DOHH2 (cell line): ENCODE results near the gene PRCD.
"Not testable (repeated sequence)": the region's sequence is repeated elsewhere in the genome, so short reads cannot be mapped to it uniquely, and the experiment has no call there.

Experiments
- H3F3A ChIP-seq: fragments of 200-600 bp; sonication (generic), shearing (Covaris generic); 2 replicates; pipeline ENCODE4 v1.6.0; 2016; ENCODE audit warnings: antibody characterized with exemption, mild to moderate bottlenecking; ENCODE audit not compliant: control insufficient read depth, insufficient read depth
- H3K27ac ChIP-seq: fragments of 200-600 bp; sonication (generic); 2 replicates; pipeline ENCODE4 v1.5.1; 2014; ENCODE audit warnings: low read depth, mild to moderate bottlenecking, low read length, moderate library complexity
- H3K27me3 ChIP-seq: fragments of 200-600 bp; sonication (generic); 2 replicates; pipeline ENCODE4 v1.6.1; 2014; ENCODE audit warnings: mild to moderate bottlenecking, low read length, mixed read lengths; ENCODE audit not compliant: control insufficient read depth
- H3K36me3 ChIP-seq: fragments of 200-600 bp; sonication (generic); 2 replicates; pipeline ENCODE4 v1.6.1; 2014; ENCODE audit warnings: mild to moderate bottlenecking, low read length, moderate library complexity, mixed read lengths; ENCODE audit not compliant: control insufficient read depth
- H3K4me1 ChIP-seq: fragments of 200-600 bp; sonication (generic); 2 replicates; pipeline ENCODE4 v1.6.1; 2014; ENCODE audit warnings: mild to moderate bottlenecking, low read length, mixed read lengths; ENCODE audit not compliant: control insufficient read depth
- H3K4me2 ChIP-seq: fragments of 200-600 bp; sonication (generic); 2 replicates; pipeline ENCODE4 v1.6.0; 2014; ENCODE audit warnings: mild to moderate bottlenecking, low read length, moderate library complexity
- H3K4me3 ChIP-seq: fragments of 200-600 bp; sonication (generic); 2 replicates; pipeline ENCODE4 v1.5.1; 2014; ENCODE audit warnings: mild to moderate bottlenecking, low read length, mixed read lengths
- H3K79me2 ChIP-seq: fragments of 200-600 bp; sonication (generic); 2 replicates; pipeline ENCODE4 v1.6.1; 2014; ENCODE audit warnings: mild to moderate bottlenecking, low read length, mixed read lengths; ENCODE audit not compliant: control insufficient read depth
- H3K9me2 ChIP-seq: fragments of 200-600 bp; sonication (generic); replicated peaks from 2 replicates; pipeline ENCODE4 v1.6.1; 2014; ENCODE audit warnings: mild to moderate bottlenecking, low read length, mixed read lengths; ENCODE audit not compliant: control insufficient read depth
- H3K9me3 ChIP-seq: fragments of 200-600 bp; sonication (generic); 2 replicates; pipeline ENCODE4 v1.6.1; 2014; ENCODE audit warnings: antibody characterized with exemption, low read length, mixed read lengths; ENCODE audit not compliant: control insufficient read depth, insufficient read depth
- H4K20me1 ChIP-seq: fragments of 200-600 bp; sonication (generic); 2 replicates; pipeline ENCODE4 v1.6.0; 2014; ENCODE audit warnings: low read depth, mild to moderate bottlenecking, antibody characterized with exemption, low read length, moderate library complexity; ENCODE audit not compliant: control insufficient read depth, insufficient read depth
- EZH2phosphoT487 ChIP-seq: fragments of 200-600 bp; sonication (generic); IDR thresholded peaks from 2 replicates; pipeline ENCODE4 v1.6.1; 2017; ENCODE audit warnings: borderline replicate concordance, mild to moderate bottlenecking, antibody characterized with exemption, low read length, moderate library complexity, mixed read lengths
- TF ChIP-seq, protein P1 (sequence below): fragments of 200-600 bp; sonication (generic); IDR thresholded peaks from one replicate; pipeline ENCODE4 v1.5.1; 2014; ENCODE audit warnings: antibody characterized with exemption, mild to moderate bottlenecking, low read depth, low read length; ENCODE audit not compliant: poor library complexity, severe bottlenecking

PRCD gene

DNA sequence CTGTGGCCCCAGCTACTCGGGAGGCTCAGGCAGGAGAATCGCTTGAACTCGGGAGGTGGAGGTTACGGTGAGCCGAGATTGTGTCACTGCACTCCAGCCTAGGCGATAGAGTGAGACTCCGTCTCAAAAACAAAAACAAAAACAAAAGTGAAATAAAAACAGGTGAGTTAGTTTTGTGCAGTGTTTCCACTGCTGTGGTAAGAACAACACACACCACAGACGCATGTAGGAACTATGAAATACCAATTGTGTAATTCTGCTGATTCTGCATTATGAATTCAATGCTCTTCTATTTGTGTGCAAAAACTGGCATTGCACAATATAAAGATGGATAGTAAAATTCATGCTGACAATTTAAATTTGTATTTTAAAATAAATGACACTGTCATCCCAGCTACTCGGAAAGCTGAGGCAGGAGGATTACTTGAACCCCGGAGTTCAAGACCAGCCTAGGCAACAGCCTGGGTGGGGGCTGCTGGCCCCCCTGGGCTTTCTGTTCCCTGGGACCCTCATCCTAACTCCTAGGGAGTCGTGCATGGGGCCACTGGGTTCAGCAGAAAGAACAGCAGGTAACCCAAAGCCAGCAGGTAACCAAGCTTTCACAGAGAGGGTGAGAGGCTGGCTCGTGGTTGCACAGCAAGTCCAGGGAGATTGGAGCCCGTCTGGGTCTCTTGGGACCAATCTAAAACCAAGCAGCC is 28.0 kb upstream of the PRCD start:
- Histone ChIP-seq H3K27ac (no peak overlapping the region), H3K9me3 (no peaks in the 10 kb centered on the region), H4K20me1 (no peaks in the 10 kb centered on the region), H3K9me2 (no peaks in the 10 kb centered on the region), H3K36me3 (no peaks in the 10 kb centered on the region), H3F3A (no peaks in the 10 kb centered on the region), H3K27me3 (peaks cover 5% of the 10 kb centered on the region; the same call in 1 of the 2 replicates), H3K4me2 (no peak overlapping the region), H3K4me3 (no peak overlapping the region), H3K79me2 (no peaks in the 10 kb centered on the region), H3K4me1 (peaks cover 16% of the 10 kb centered on the region)
- TF ChIP-seq, protein P1, sequence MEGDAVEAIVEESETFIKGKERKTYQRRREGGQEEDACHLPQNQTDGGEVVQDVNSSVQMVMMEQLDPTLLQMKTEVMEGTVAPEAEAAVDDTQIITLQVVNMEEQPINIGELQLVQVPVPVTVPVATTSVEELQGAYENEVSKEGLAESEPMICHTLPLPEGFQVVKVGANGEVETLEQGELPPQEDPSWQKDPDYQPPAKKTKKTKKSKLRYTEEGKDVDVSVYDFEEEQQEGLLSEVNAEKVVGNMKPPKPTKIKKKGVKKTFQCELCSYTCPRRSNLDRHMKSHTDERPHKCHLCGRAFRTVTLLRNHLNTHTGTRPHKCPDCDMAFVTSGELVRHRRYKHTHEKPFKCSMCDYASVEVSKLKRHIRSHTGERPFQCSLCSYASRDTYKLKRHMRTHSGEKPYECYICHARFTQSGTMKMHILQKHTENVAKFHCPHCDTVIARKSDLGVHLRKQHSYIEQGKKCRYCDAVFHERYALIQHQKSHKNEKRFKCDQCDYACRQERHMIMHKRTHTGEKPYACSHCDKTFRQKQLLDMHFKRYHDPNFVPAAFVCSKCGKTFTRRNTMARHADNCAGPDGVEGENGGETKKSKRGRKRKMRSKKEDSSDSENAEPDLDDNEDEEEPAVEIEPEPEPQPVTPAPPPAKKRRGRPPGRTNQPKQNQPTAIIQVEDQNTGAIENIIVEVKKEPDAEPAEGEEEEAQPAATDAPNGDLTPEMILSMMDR, result no peak
- no peak for TF ChIP-seq EZH2phosphoT487

- H3K4me1 ChIP-seq, result peaks cover 12% of the 10 kb centered on the region
- H3F3A ChIP-seq, result no peaks in the 10 kb centered on the region
- H3K27me3 ChIP-seq, result peaks cover 5% of the 10 kb centered on the region; the same call in 1 of the 2 replicates
- H4K20me1 ChIP-seq, result no peaks in the 10 kb centered on the region
- no peaks in the 10 kb centered on the region for H3K79me2 ChIP-seq
- no peaks in the 10 kb centered on the region for H3K36me3 ChIP-seq
- H3K27ac ChIP-seq, result no peak overlapping the region
- H3K4me2 ChIP-seq, result no peak overlapping the region
- no peak overlapping the region for H3K4me3 ChIP-seq
- no peaks in the 10 kb centered on the region for H3K9me2 ChIP-seq
- no peaks in the 10 kb centered on the region for H3K9me3 ChIP-seq
- TF ChIP-seq, protein P1, result no peak
- TF ChIP-seq EZH2phosphoT487, result no peak
These were observed 27.2 kb upstream of the PRCD start for GRCh38 chr17:76512366-76513305.

DNA sequence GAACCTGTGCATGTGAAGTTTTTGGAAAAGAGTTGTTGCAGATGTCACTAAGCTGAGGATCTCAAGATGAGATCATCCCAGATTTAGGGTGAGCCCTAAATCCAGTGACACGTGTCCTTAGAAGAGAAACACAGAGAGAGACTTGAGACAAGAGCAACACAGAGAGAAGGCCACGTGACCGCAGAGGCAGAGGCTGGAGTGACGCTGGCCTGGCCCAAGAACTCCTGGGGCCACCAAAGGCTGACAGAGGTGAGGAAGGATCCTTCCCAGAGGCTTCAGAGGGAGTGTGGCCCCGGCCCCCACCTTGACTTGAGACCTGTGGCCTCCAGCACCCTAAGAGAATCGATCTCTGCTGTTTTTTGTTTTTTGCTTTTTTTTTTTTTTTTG is 26.5 kb upstream of the PRCD start:
- Histone ChIP-seq H3K27me3 (peaks cover 10% of the 10 kb centered on the region; the same call in 1 of the 2 replicates), H3K9me2 (no peaks in the 10 kb centered on the region), H3K4me2 (no peak overlapping the region), H3K4me1 (peaks cover 12% of the 10 kb centered on the region), H4K20me1 (no peaks in the 10 kb centered on the region), H3K27ac (no peak overlapping the region), H3K4me3 (no peak overlapping the region), H3K36me3 (no peaks in the 10 kb centered on the region), H3F3A (no peaks in the 10 kb centered on the region), H3K79me2 (no peaks in the 10 kb centered on the region), H3K9me3 (no peaks in the 10 kb centered on the region)
- TF ChIP-seq, protein P1, result no peak
- TF ChIP-seq EZH2phosphoT487, result no peak

GRCh38 chr17:76514355-76514754 is 25.5 kb upstream of the PRCD start:
- H3K36me3 ChIP-seq, H4K20me1 ChIP-seq, H3K79me2 ChIP-seq, H3K4me2 ChIP-seq, H3K9me3 ChIP-seq, H3K9me2 ChIP-seq, H3K4me3 ChIP-seq, H3K27ac ChIP-seq, H3F3A ChIP-seq: not testable (repeated sequence)
- H3K4me1 ChIP-seq, result peaks cover 12% of the 10 kb centered on the region
- H3K27me3 ChIP-seq, result peaks cover 17% of the 10 kb centered on the region; the same call in 1 of the 2 replicates
